CD14-positive monocyte (primary cell): ENCODE data around the gene BHLHE41. TPM values are rescaled to one million over a fixed set of nuclear protein-coding genes. Genes with fewer than 3 reads are reported as not detected.

ENCODE experiments used
- DNase-seq, 3 donors: peaks; one replicate each; pipeline ENCODE4 v3.0.0-alpha.2; 2011 to 2022
- H2AFZ ChIP-seq: 2 replicates; pipeline ENCODE4 v1.6.0; 2012; ENCODE audit warnings: mild to moderate bottlenecking, low read depth, low read length, inconsistent platforms; ENCODE audit not compliant: insufficient read depth, poor library complexity, severe bottlenecking
- H3K27ac ChIP-seq, 2 donors: 1 replicate in 1 of 2; 2 replicates in 1 of 2; pipeline ENCODE4 v1.5.1; 2012 to 2013; ENCODE audit warnings: low read length in 2 of 2, control low read depth in 1 of 2, inconsistent platforms in 1 of 2, low read depth in 1 of 2, mild to moderate bottlenecking in 1 of 2
- H3K27me3 ChIP-seq, 2 donors: one replicate each; pipeline versions ENCODE4 v1.6.0 to v1.6.1; 2011 to 2013; ENCODE audit warnings: low read length in 2 of 2; ENCODE audit not compliant: control insufficient read depth in 2 of 2, insufficient read depth in 2 of 2
- H3K36me3 ChIP-seq, 2 donors: replicated peaks in 1 of 2; 1 replicate in 1 of 2; 2 replicates in 1 of 2; pipeline versions ENCODE4 v1.5.1 to v1.6.1; 2012 to 2013; ENCODE audit warnings: low read length in 2 of 2, control low read depth in 1 of 2, inconsistent platforms in 1 of 2, mild to moderate bottlenecking in 1 of 2; ENCODE audit not compliant: insufficient read depth in 2 of 2, control insufficient read depth in 1 of 2
- H3K4me1 ChIP-seq, 2 donors: 1 replicate in 1 of 2; 2 replicates in 1 of 2; pipeline versions ENCODE4 v1.5.1 to v1.6.1; 2012 to 2013; ENCODE audit warnings: low read length in 2 of 2, control low read depth in 1 of 2, inconsistent platforms in 1 of 2, mild to moderate bottlenecking in 1 of 2, moderate library complexity in 1 of 2; ENCODE audit not compliant: insufficient read depth in 2 of 2, control insufficient read depth in 1 of 2
- H3K4me2 ChIP-seq: replicated peaks from 2 replicates; pipeline ENCODE3; 2012; ENCODE audit warnings: low read length, moderate library complexity, mild to moderate bottlenecking; ENCODE audit not compliant: poor library complexity, severe bottlenecking; ENCODE audit errors: extremely low read depth
- H3K4me3 ChIP-seq, 3 experiments: fragments of 200-600 bp in 1 of 3; sonication (generic) in 1 of 3; replicated peaks in 1 of 3; 1 replicate in 2 of 3; 2 replicates in 1 of 3; pipeline ENCODE4 v1.5.1; 2011 to 2013; ENCODE audit warnings: low read length in 3 of 3, mild to moderate bottlenecking in 3 of 3, control low read depth in 2 of 3, low read depth in 2 of 3, inconsistent platforms in 1 of 3, moderate library complexity in 1 of 3
- H3K79me2 ChIP-seq: 2 replicates; pipeline ENCODE4 v1.6.0; 2012; ENCODE audit warnings: mild to moderate bottlenecking, control low read depth, inconsistent platforms, low read length, moderate library complexity; ENCODE audit not compliant: insufficient read depth
- H3K9ac ChIP-seq: 2 replicates; pipeline ENCODE4 v1.6.0; 2017; ENCODE audit warnings: low read length, mild to moderate bottlenecking; ENCODE audit not compliant: insufficient read depth, poor library complexity, severe bottlenecking
- H3K9me3 ChIP-seq, 2 donors: replicated peaks in 1 of 2; 1 replicate in 1 of 2; 2 replicates in 1 of 2; pipeline versions ENCODE4 v1.5.1 to v1.6.1; 2012 to 2013; ENCODE audit warnings: low read length in 2 of 2, control low read depth in 1 of 2; ENCODE audit not compliant: control insufficient read depth in 1 of 2, insufficient read depth in 1 of 2
- H4K20me1 ChIP-seq: 2 replicates; pipeline ENCODE4 v1.6.0; 2012; ENCODE audit warnings: mild to moderate bottlenecking, low read length, control low read depth, moderate library complexity; ENCODE audit not compliant: insufficient read depth
- H3K27ac Mint-ChIP-seq, 7 donors: one replicate each; pipeline ENCODE4 v1.8.0; 2020; ENCODE audit warnings: mild to moderate bottlenecking in 7 of 7, mixed read lengths in 7 of 7, moderate library complexity in 6 of 7, inconsistent platforms in 2 of 7
- H3K27me3 Mint-ChIP-seq, 3 donors: one replicate each; pipeline ENCODE4 v1.8.0; 2021 to 2022; ENCODE audit warnings: low read depth in 3 of 3, mild to moderate bottlenecking in 3 of 3, mixed read lengths in 3 of 3, moderate library complexity in 3 of 3, inconsistent platforms in 1 of 3
- H3K36me3 Mint-ChIP-seq, 2 donors: one replicate each; pipeline ENCODE4 v1.8.0; 2020; ENCODE audit warnings: mixed read lengths in 2 of 2, inconsistent platforms in 1 of 2, mild to moderate bottlenecking in 1 of 2
- H3K4me1 Mint-ChIP-seq: one replicate; pipeline ENCODE4 v1.8.0; 2020; ENCODE audit warnings: mild to moderate bottlenecking, mixed read lengths
- H3K4me3 Mint-ChIP-seq, 2 donors: one replicate each; pipeline ENCODE4 v1.8.0; 2020; ENCODE audit warnings: mild to moderate bottlenecking in 2 of 2, mixed read lengths in 2 of 2, moderate library complexity in 1 of 2
- H3K9me3 Mint-ChIP-seq, 7 donors: one replicate each; pipeline ENCODE4 v1.8.0; 2020 to 2022; ENCODE audit warnings: mixed read lengths in 7 of 7, mild to moderate bottlenecking in 6 of 7, moderate library complexity in 6 of 7, inconsistent platforms in 2 of 7
- CTCF ChIP-seq: fragments of 200-600 bp; IDR thresholded peaks from one replicate; pipeline ENCODE4 v1.8.0; 2022; ENCODE audit warnings: antibody characterized with exemption, mild to moderate bottlenecking
- WGBS: methylation state at CpG from one replicate; pipeline ENCODE4 v1.1.5; 2013; ENCODE audit warnings: missing lambda C conversion rate; ENCODE audit not compliant: insufficient coverage; 5-methylcytosine and 5-hydroxymethylcytosine counted together
- intact Hi-C, 2 donors: fragments of 100-400 bp; cut with micrococcal nuclease; formaldehyde crosslinking; loops; one replicate each; pipeline versions ENCODE4 v1.15.0 to v1.15.1; 2023
- polyA plus RNA-seq, 3 donors: library from polyadenylated mRNA; depleted of rRNA in 1 of 3; unstranded in 2 of 3; stranded (reverse) in 1 of 3; fragments of 300-500 nt in 2 of 3; fragments of >200 nt in 1 of 3; fragmentation: Illumina TruSeq in 2 of 3; gene quantifications; 1 replicate in 2 of 3; 2 replicates in 1 of 3; pipeline ENCODE4 v1.2.3, GENCODE V29; 2012 to 2021

Gene BHLHE41
- polyA plus RNA-seq, 3 donors: 0.03 TPM; not detected in 2

- Histone ChIP-seq H3K79me2 (no peaks in the 10 kb centered on the region), H3K36me3 (no peaks in the 10 kb centered on the region), H3K27ac (no peak overlapping the region), H3K4me2 (no peak overlapping the region), H4K20me1 (no peaks in the 10 kb centered on the region), H3K9ac (no peak overlapping the region), H3K9me3 (no peaks in the 10 kb centered on the region), H3K4me1 (no peaks in the 10 kb centered on the region), H2AFZ (no peak overlapping the region), H3K4me3 (no peak overlapping the region), H3K27me3 (no peaks in the 10 kb centered on the region)
- Mint-ChIP-seq H3K36me3 (no peaks in the 10 kb centered on the region), H3K4me1 (peaks cover 5% of the 10 kb centered on the region), H3K4me3 (no peak overlapping the region), H3K27me3 (peaks cover 0 to 4% (median 0%) of the 10 kb centered on the region in 3 donors), H3K9me3 (no peaks in the 10 kb centered on the region), H3K27ac (no peak overlapping the region)
- TF ChIP-seq CTCF: no peak
- intact Hi-C loops: no loop called here
- DNase-seq: no peak
These were observed 14.0 kb upstream of the BHLHE41 start for GRCh38 chr12:26138860-26139259.

GRCh38 chr12:26136688-26137087, 11.9 kb upstream of the BHLHE41 start:
- H3K27ac ChIP-seq: no peak overlapping the region
- H3K4me2 ChIP-seq: no peak overlapping the region
- no peaks in the 10 kb centered on the region for H3K27me3 ChIP-seq

More at GRCh38 chr12:26136688-26137087, 11.9 kb upstream of the BHLHE41 start:
- Histone ChIP-seq H3K4me1 (no peaks in the 10 kb centered on the region), H3K9me3 (no peaks in the 10 kb centered on the region), H2AFZ (no peak overlapping the region), H3K36me3 (no peaks in the 10 kb centered on the region), H3K9ac (no peak overlapping the region), H3K79me2 (no peaks in the 10 kb centered on the region), H3K4me3 (no peak overlapping the region), H4K20me1 (no peaks in the 10 kb centered on the region)
- H3K36me3 Mint-ChIP-seq: no peaks in the 10 kb centered on the region
- intact Hi-C loops: no loop called here
- no CpG with 5 or more reads among the region's 3 CpGs for WGBS
- no peak for DNase-seq
- peaks cover 5% of the 10 kb centered on the region for H3K4me1 Mint-ChIP-seq
- H3K27me3 Mint-ChIP-seq: peaks cover 0 to 4% (median 0%) of the 10 kb centered on the region in 3 donors
- H3K4me3 Mint-ChIP-seq: no peak overlapping the region
- TF ChIP-seq CTCF: no peak
- H3K27ac Mint-ChIP-seq: no peak overlapping the region
- H3K9me3 Mint-ChIP-seq: no peaks in the 10 kb centered on the region
